HepG2 (cell line): ENCODE data around the gene SIK2. TPM values are rescaled to one million over a fixed set of nuclear protein-coding genes. Genes with fewer than 3 reads are reported as not detected.

ENCODE experiments used
- ATAC-seq: fragments of 200-7000 bp; cut with Tn5 transposase; 3 replicates; pipeline ENCODE4 v1.9.1; 2020; ENCODE audit warnings: mild to moderate bottlenecking, moderate library complexity
- BruUV-seq: library from RNA; stranded (reverse); fragments of 400-500 nt; replicated peaks from 2 replicates; lab custom pipeline; 2021; lab: Mats Ljungman, UMichigan
- CTCF ChIA-PET: fragments of 300-600 bp; formaldehyde crosslinking; extraction: SDS; loops from one replicate; lab custom pipeline; 2021; ENCODE audit warnings: low total read pairs, inconsistent platforms, low intra/inter-chr PET ratio; lab: Yijun Ruan, JAX
- POLR2A ChIA-PET: fragments of 350-600 bp; sonication (Branson Sonifier 250); formaldehyde crosslinking; loops from one replicate; lab custom pipeline; 2020; ENCODE audit warnings: antibody characterized with exemption, inconsistent platforms; lab: Yijun Ruan, JAX
- DNase-seq: peaks from one replicate; pipeline ENCODE4 v3.0.0-alpha.2; 2015; ENCODE audit warnings: low spot score
- FAIRE-seq: peaks from 3 replicates; lab custom pipeline; 2011; peaks lifted over from hg19 to GRCh38; lab: Jason Lieb, UNC
- H2AFZ ChIP-seq: one replicate; pipeline ENCODE4 v1.6.1; 2011; ENCODE audit warnings: low read length, inconsistent platforms
- H3K27ac ChIP-seq: fragments of 300-600 bp; 3 replicates; pipeline ENCODE4 v1.8.0; 2011; ENCODE audit warnings: mixed run types, mild to moderate bottlenecking, mixed read lengths, low read length, inconsistent platforms; ENCODE audit not compliant: insufficient read depth; ENCODE audit errors: extremely low read length
- H3K27me3 ChIP-seq, 2 experiments: fragments of 200-600 bp in 1 of 2; 2 replicates in 1 of 2; 3 replicates in 1 of 2; pipeline versions ENCODE4 v1.6.0 to v1.8.0; 2011; ENCODE audit warnings: low read length in 2 of 2, mild to moderate bottlenecking in 2 of 2, moderate library complexity in 2 of 2, inconsistent platforms in 1 of 2; ENCODE audit not compliant: insufficient read depth in 2 of 2, control insufficient read depth in 1 of 2
- H3K36me3 ChIP-seq, 2 experiments: fragments of 200-600 bp in 1 of 2; replicated peaks in 1 of 2; 2 replicates in 1 of 2; 3 replicates in 1 of 2; pipeline versions ENCODE4 v1.5.1 to v1.8.0; 2011; ENCODE audit warnings: low read length in 2 of 2, inconsistent platforms in 1 of 2; ENCODE audit not compliant: insufficient read depth in 2 of 2, control insufficient read depth in 1 of 2
- H3K4me1 ChIP-seq: 2 replicates; pipeline ENCODE4 v1.5.1; 2012; ENCODE audit warnings: low read length, inconsistent platforms; ENCODE audit not compliant: insufficient read depth
- H3K4me2 ChIP-seq: 2 replicates; pipeline ENCODE4 v1.6.0; 2011; ENCODE audit warnings: low read depth, low read length, inconsistent platforms
- H3K4me3 ChIP-seq, 3 experiments: fragments of 200-600 bp in 1 of 3; sonication (generic), shearing (Covaris generic) in 1 of 3; replicated peaks in 1 of 3; 2 replicates each; pipeline ENCODE4 v1.5.1; 2011 to 2016; ENCODE audit warnings: low read length in 3 of 3, inconsistent platforms in 2 of 3, low read depth in 2 of 3, mild to moderate bottlenecking in 2 of 3, control low read depth in 1 of 3, mixed read lengths in 1 of 3; ENCODE audit not compliant: insufficient read depth in 1 of 3
- H3K79me2 ChIP-seq: one replicate; pipeline ENCODE4 v1.6.1; 2011; ENCODE audit warnings: low read length, inconsistent platforms; ENCODE audit not compliant: insufficient read depth
- H3K9ac ChIP-seq: 2 replicates; pipeline ENCODE4 v1.6.0; 2011; ENCODE audit warnings: mild to moderate bottlenecking, low read depth, low read length, inconsistent platforms; ENCODE audit not compliant: insufficient read depth
- H3K9me3 ChIP-seq: 2 replicates; pipeline ENCODE4 v1.5.1; 2012; ENCODE audit warnings: mild to moderate bottlenecking, low read length
- H4K20me1 ChIP-seq: 2 replicates; pipeline ENCODE4 v1.6.0; 2011; ENCODE audit warnings: inconsistent platforms, mild to moderate bottlenecking, low read length, moderate library complexity; ENCODE audit not compliant: insufficient read depth
- ARID4A ChIP-seq: sonication (generic); formaldehyde crosslinking; IDR thresholded peaks from 2 replicates; pipeline ENCODE4 v1.5.0; 2020; ENCODE audit warnings: mild to moderate bottlenecking, missing genetic modification reagents, borderline replicate concordance
- HMGXB3 ChIP-seq: sonication (generic); formaldehyde crosslinking; IDR thresholded peaks from 2 replicates; pipeline ENCODE4 v1.4.0; 2020; ENCODE audit warnings: missing genetic modification reagents, borderline replicate concordance
- IRX3 ChIP-seq: sonication (generic); formaldehyde crosslinking; IDR thresholded peaks from 2 replicates; pipeline ENCODE4 v1.8.1; 2023; ENCODE audit warnings: mild to moderate bottlenecking, low read depth, missing genetic modification reagents, borderline replicate concordance
- NFRKB ChIP-seq: fragments of 450-650 bp; IDR thresholded peaks from 2 replicates; pipeline ENCODE4 v1.6.1; 2017
- NPAS2 ChIP-seq: sonication (generic); formaldehyde crosslinking; IDR thresholded peaks from 2 replicates; pipeline ENCODE4 v1.8.0; 2022; ENCODE audit warnings: mild to moderate bottlenecking, missing genetic modification reagents, borderline replicate concordance
- REL ChIP-seq: sonication (generic); formaldehyde crosslinking; conservative IDR thresholded peaks from 2 replicates; pipeline ENCODE4 v1.8.0; 2022; ENCODE audit warnings: mild to moderate bottlenecking, missing genetic modification reagents, moderate library complexity
- RFXANK ChIP-seq: IDR thresholded peaks from 2 replicates; pipeline ENCODE4 v1.6.1; 2016
- SUZ12 ChIP-seq: fragments of 150-350 bp; IDR thresholded peaks from 2 replicates; pipeline ENCODE4 v1.6.1; 2014; ENCODE audit warnings: low read depth, low read length
- ZNF264 ChIP-seq: sonication (generic); formaldehyde crosslinking; IDR thresholded peaks from 2 replicates; pipeline ENCODE4 v1.4.0; 2020; ENCODE audit warnings: missing genetic modification reagents
- ZNF891 ChIP-seq: sonication (generic); formaldehyde crosslinking; IDR thresholded peaks from 2 replicates; pipeline ENCODE4 v1.5.0; 2020; ENCODE audit warnings: mild to moderate bottlenecking, missing genetic modification reagents
- ZSCAN21 ChIP-seq: sonication (generic); formaldehyde crosslinking; IDR thresholded peaks from 2 replicates; pipeline ENCODE4 v1.8.0; 2022; ENCODE audit warnings: mild to moderate bottlenecking, missing genetic modification reagents, moderate library complexity, borderline replicate concordance
- WGBS: methylation state at CpG from one replicate; pipeline ENCODE4 v1.1.6; 2017; ENCODE audit warnings: low lambda C conversion rate; 5-methylcytosine and 5-hydroxymethylcytosine counted together
- in situ Hi-C: cut with HindIII; loops from 2 replicates; pipeline ENCODE4 v1.10.0; 2017; ENCODE audit warnings: low pct_unique_long_range_greater_than_20kb; ENCODE audit not compliant: extremely low pct_ligation_motif_present
- intact Hi-C: fragments of 100-400 bp; cut with micrococcal nuclease; formaldehyde crosslinking; loops from one replicate; pipeline ENCODE4 v1.10.0; 2022; ENCODE audit not compliant: unreplicated experiment
- polyA plus RNA-seq, 8 experiments: library from polyadenylated mRNA; depleted of rRNA in 3 of 8; stranded (reverse) in 7 of 8; unstranded in 1 of 8; fragments of >200 nt; fragmentation: Illumina TruSeq in 4 of 8; extraction: Trizol in 4 of 8; gene quantifications; 2 replicates each; pipeline versions ENCODE4 v1.2.1 to v1.2.3, GENCODE V29; 2011 to 2016; ENCODE audit warnings: low read depth in 4 of 8, missing spikeins in 1 of 8, mixed read lengths in 1 of 8; ENCODE audit not compliant: insufficient read depth in 1 of 8
- total RNA-seq, 5 experiments: library from RNA; depleted of rRNA; stranded (reverse); fragments of >200 nt; fragmentation: Illumina TruSeq; extraction: Trizol; gene quantifications; 2 replicates each; pipeline ENCODE4 v1.2.3, GENCODE V29; 2016; ENCODE audit warnings: low read depth in 1 of 5

The SIK2 gene
- total and polyA plus RNA-seq, 2 of the 13 experiments (the other 11 are each of a cell fraction or from before 2014, with no cell fraction given), result 8.1 to 15.4 TPM

GRCh38 chr11:111639226-111639925 is 37.1 kb downstream of the SIK2 start:
- WGBS, result 97% methylated on average over 1 of the region's 1 CpG
- Histone ChIP-seq H3K27ac (no peak overlapping the region), H3K4me3 (no peak overlapping the region), H3K27me3 (no peaks in the 10 kb centered on the region), H3K36me3 (peaks cover 1 to 15% of the 10 kb centered on the region in 2 experiments; a peak in 3 of 5 replicates), H3K4me1 (peaks cover 15% of the 10 kb centered on the region), H3K9me3 (no peaks in the 10 kb centered on the region), H3K79me2 (no peaks in the 10 kb centered on the region), H3K9ac (no peak overlapping the region), H2AFZ (no peak overlapping the region), H4K20me1 (0 out of 2 replicates have a peak, but pooled peaks cover 3% of the 10 kb centered on the region), H3K4me2 (no peak overlapping the region)
- in situ Hi-C loops (no loop called here), intact Hi-C loops (no loop called here)
- no peak for FAIRE-seq
- no peak for DNase-seq
- BruUV-seq, result no TSS peak
- no peak for ATAC-seq
- ChIA-PET CTCF (no interaction called here), POLR2A (no interaction called here)
- TF ChIP-seq NPAS2 (CRISPR knock-in tag) (no peak), NFRKB (no peak), SUZ12 (no peak), HMGXB3 (CRISPR knock-in tag) (no peak), ZNF891 (no peak), REL (CRISPR knock-in tag) (no peak), ZSCAN21 (CRISPR knock-in tag) (no peak), ZNF264 (no peak), IRX3 (CRISPR knock-in tag) (no peak), ARID4A (no peak), RFXANK (no peak)
